OCI-LY3 (cell line): ENCODE measurements around the gene CELF1.
A peak's percentile ranks its signal among the peaks of the same experiment; 100 is the strongest.

ENCODE experiments used
- H2AFZ ChIP-seq: fragments of 200-600, 300-600 bp; shearing (Covaris generic); 2 replicates; pipeline ENCODE4 v1.6.0; 2014; ENCODE audit warnings: antibody characterized with exemption, low read depth, low read length
- H3K27ac ChIP-seq: fragments of 200-600, 300-600 bp; sonication (generic); 2 replicates; pipeline ENCODE4 v1.5.1; 2014; ENCODE audit warnings: mild to moderate bottlenecking, low read length, moderate library complexity, mixed read lengths
- H3K27me3 ChIP-seq: fragments of 200-600, 300-600 bp; sonication (generic); 2 replicates; pipeline ENCODE4 v1.6.1; 2014; ENCODE audit warnings: low read depth, low read length, mixed read lengths
- H3K36me3 ChIP-seq: fragments of 200-600, 300-600 bp; sonication (generic); replicated peaks from 2 replicates; pipeline ENCODE3; 2014; ENCODE audit warnings: low read depth, low read length, mixed read lengths
- H3K4me1 ChIP-seq: fragments of 300-600, 200-600 bp; sonication (generic); 2 replicates; pipeline ENCODE4 v1.6.1; 2014; ENCODE audit warnings: low read length, mixed read lengths
- H3K4me2 ChIP-seq: fragments of 200-600, 300-600 bp; sonication (generic); 2 replicates; pipeline ENCODE4 v1.6.1; 2014; ENCODE audit warnings: low read length, mixed read lengths
- H3K4me3 ChIP-seq: fragments of 300-600, 200-600 bp; sonication (generic); 2 replicates; pipeline ENCODE4 v1.5.1; 2014; ENCODE audit warnings: antibody characterized with exemption, mild to moderate bottlenecking, low read length, moderate library complexity
- H3K79me2 ChIP-seq: fragments of 300-600, 200-600 bp; shearing (Covaris generic); 2 replicates; pipeline ENCODE4 v1.6.1; 2014; ENCODE audit warnings: mild to moderate bottlenecking, low read length, mixed read lengths
- H3K9ac ChIP-seq: fragments of 300-600, 200-600 bp; shearing (Covaris generic); 2 replicates; pipeline ENCODE4 v1.6.0; 2014; ENCODE audit warnings: mild to moderate bottlenecking, low read length, moderate library complexity
- H3K9me3 ChIP-seq: fragments of 200-600, 300-600 bp; shearing (Covaris generic); 2 replicates; pipeline ENCODE4 v1.6.1; 2014; ENCODE audit warnings: low read length, mixed read lengths; ENCODE audit not compliant: insufficient read depth
- H4K20me1 ChIP-seq: fragments of 200-600, 300-600 bp; sonication (generic); 2 replicates; pipeline ENCODE4 v1.6.1; 2016; ENCODE audit warnings: low read length, mixed read lengths; ENCODE audit not compliant: insufficient read depth
- EZH2phosphoT487 ChIP-seq: fragments of 200-600 bp; shearing (Covaris generic); IDR thresholded peaks from 2 replicates; pipeline ENCODE4 v1.6.1; 2018; ENCODE audit warnings: antibody characterized with exemption, mixed run types, low read depth
- TF ChIP-seq, protein P1 (sequence below): fragments of 200-600, 300-600 bp; sonication (generic); IDR thresholded peaks from 2 replicates; pipeline ENCODE4 v1.5.1; 2014; ENCODE audit warnings: antibody characterized with exemption, low read length, low read depth

The CELF1 gene

DNA sequence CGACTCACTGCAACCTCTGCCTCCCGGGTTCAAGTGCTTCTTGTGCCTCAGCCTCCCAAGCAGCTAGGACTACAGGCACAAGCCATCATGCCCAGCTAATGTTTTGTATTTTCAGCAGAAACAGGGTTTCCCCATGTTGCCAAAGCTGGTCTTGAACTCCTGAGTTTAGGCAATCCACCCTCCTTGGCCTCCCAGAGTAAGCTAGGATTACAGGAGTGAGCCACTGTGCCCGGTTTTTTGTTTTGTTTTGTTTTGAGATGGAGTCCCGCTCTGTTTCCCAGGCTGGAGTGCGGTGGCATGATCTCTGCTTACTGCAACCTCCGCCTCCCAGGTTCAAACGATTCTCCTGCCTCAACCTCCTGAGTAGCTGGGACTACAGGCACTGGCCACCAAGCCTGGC, 41.0 kb downstream of the CELF1 start:
- Histone ChIP-seq H2AFZ (no peak overlapping the region), H3K27ac (peak overlapping the region; percentile 98), H3K4me2 (peak overlapping the region; percentile 56), H4K20me1 (0 out of 2 replicates have a peak, but pooled peaks cover 1% of the 10 kb centered on the region), H3K79me2 (peaks cover 95% of the 10 kb centered on the region), H3K9me3 (no peaks in the 10 kb centered on the region), H3K36me3 (peaks cover 11% of the 10 kb centered on the region), H3K4me3 (peak overlapping the region; percentile 13; the same call in 1 of the 2 replicates), H3K27me3 (no peaks in the 10 kb centered on the region), H3K9ac (peak overlapping the region; percentile 67), H3K4me1 (peaks cover 96% of the 10 kb centered on the region)
- TF ChIP-seq EZH2phosphoT487 = no peak

DNA sequence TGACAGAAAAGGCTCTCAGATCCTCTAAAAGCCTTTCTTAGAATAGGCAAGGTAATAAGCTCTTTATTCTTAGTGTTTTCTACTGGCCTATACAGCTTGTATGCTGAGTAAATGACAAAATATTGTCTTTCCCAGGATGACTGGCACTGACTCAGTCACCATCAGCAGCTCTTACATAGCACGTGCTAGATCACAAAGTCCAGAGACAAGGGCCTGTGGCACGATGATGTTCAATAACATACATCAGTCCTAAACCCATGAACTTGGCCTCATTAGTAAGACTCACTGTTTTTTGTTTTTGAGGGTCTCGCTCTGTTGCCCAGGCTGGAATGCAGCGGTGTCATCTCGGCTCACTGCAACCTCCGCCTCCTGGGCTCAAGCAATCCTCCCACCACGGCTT, 42.7 kb downstream of the CELF1 start:
- Histone ChIP-seq H3K4me2 (peak overlapping the region; percentile 10; the same call in 1 of the 2 replicates), H3K79me2 (peaks cover 95% of the 10 kb centered on the region), H3K4me3 (no peak overlapping the region), H2AFZ (no peak overlapping the region), H3K9ac (peak overlapping the region; percentile 0; the same call in 1 of the 2 replicates), H3K36me3 (peaks cover 17% of the 10 kb centered on the region), H4K20me1 (0 out of 2 replicates have a peak, but pooled peaks cover 6% of the 10 kb centered on the region), H3K27ac (peak overlapping the region; percentile 98), H3K4me1 (peaks cover 86% of the 10 kb centered on the region), H3K27me3 (no peaks in the 10 kb centered on the region), H3K9me3 (no peaks in the 10 kb centered on the region)
- TF ChIP-seq EZH2phosphoT487 = no peak
- TF ChIP-seq, protein P1, sequence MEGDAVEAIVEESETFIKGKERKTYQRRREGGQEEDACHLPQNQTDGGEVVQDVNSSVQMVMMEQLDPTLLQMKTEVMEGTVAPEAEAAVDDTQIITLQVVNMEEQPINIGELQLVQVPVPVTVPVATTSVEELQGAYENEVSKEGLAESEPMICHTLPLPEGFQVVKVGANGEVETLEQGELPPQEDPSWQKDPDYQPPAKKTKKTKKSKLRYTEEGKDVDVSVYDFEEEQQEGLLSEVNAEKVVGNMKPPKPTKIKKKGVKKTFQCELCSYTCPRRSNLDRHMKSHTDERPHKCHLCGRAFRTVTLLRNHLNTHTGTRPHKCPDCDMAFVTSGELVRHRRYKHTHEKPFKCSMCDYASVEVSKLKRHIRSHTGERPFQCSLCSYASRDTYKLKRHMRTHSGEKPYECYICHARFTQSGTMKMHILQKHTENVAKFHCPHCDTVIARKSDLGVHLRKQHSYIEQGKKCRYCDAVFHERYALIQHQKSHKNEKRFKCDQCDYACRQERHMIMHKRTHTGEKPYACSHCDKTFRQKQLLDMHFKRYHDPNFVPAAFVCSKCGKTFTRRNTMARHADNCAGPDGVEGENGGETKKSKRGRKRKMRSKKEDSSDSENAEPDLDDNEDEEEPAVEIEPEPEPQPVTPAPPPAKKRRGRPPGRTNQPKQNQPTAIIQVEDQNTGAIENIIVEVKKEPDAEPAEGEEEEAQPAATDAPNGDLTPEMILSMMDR = no peak

DNA sequence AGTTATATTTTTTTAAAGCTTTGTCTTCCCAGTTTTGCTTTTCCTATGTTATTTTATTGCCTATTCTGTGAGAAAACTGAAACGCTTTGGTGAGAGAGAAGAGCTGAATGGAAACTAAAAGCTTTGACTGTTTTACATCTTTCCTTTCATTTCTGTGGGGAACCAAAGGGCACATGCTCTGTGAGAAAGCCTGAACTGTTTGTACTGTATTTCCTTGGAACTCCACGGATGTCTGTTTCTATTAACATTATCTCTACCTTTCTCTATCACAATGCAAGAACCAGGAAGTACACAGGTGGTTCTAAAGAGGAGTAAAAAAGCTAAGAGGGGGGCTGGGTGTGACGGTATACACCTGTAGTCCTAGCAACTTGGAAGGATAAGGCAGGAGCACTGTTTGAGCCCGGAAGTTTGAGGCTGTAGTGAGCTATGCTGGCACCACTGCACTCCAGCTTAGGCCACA, 43.8 kb downstream of the CELF1 start:
- Histone ChIP-seq H3K4me2 (peak overlapping the region; percentile 85), H3K9ac (peak overlapping the region; percentile 70), H3K4me1 (peaks cover 86% of the 10 kb centered on the region), H3K27me3 (no peaks in the 10 kb centered on the region), H3K36me3 (peaks cover 20% of the 10 kb centered on the region), H3K4me3 (peak overlapping the region; percentile 60), H4K20me1 (peaks cover 11% of the 10 kb centered on the region; the same call in 1 of the 2 replicates), H3K9me3 (no peaks in the 10 kb centered on the region), H2AFZ (no peak overlapping the region), H3K79me2 (peaks cover 95% of the 10 kb centered on the region), H3K27ac (peak overlapping the region; percentile 98)
- no peak for TF ChIP-seq EZH2phosphoT487
- TF ChIP-seq, protein P1 = no peak

DNA sequence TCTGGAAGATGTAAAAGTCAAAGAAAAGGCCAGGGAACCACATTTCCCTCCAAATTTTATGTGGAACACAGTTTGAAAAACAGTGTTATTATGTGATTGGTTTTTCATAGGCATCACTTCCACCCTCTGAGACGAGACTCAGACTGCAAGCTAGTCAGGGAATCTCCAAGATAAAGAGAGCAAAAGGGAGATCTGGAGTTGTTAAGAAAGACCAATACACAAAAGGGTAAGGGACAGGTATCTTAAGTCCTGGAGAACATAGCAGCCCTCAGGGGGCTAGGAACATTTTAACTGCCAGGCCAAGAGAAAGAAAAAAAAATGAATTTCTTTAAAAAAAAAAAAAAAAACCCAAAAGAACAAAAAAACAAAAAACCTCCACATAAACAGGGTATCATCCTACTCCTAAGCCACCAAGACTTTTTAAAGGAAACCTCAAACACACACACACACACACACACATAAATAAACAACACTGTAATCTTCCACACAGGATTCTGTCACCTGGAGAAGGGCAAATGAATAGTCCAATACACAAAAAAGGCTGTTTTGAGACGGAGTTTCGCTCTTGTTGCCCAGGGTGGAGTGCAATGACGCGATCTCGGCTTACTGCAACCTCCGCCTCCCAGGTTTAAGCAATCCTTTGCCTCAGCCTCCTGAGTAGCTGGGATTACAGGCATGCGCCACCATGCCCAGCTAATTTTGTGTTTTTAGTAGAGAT, 44.5 kb downstream of the CELF1 start:
- Histone ChIP-seq H3K36me3 (peaks cover 20% of the 10 kb centered on the region), H3K27me3 (no peaks in the 10 kb centered on the region), H4K20me1 (peaks cover 17% of the 10 kb centered on the region), H2AFZ (no peak overlapping the region), H3K4me1 (peaks cover 88% of the 10 kb centered on the region), H3K4me2 (peak overlapping the region; percentile 85), H3K27ac (peak overlapping the region; percentile 98), H3K9ac (peak overlapping the region; percentile 70), H3K4me3 (peak overlapping the region; percentile 60), H3K79me2 (peaks cover 97% of the 10 kb centered on the region), H3K9me3 (no peaks in the 10 kb centered on the region)
- no peak for TF ChIP-seq EZH2phosphoT487
- TF ChIP-seq, protein P1 = no peak
